IMR-90 (cell line): Measurements from ENCODE around the gene COL5A1.

Experiments
- BHLHE40 ChIP-seq: fragments of 150-350 bp; IDR thresholded peaks from 2 replicates; pipeline ENCODE4 v1.6.1; 2016; ENCODE audit warnings: mild to moderate bottlenecking, low read depth, low read length
- CEBPB ChIP-seq: IDR thresholded peaks from 2 replicates; pipeline ENCODE4 v1.6.1; 2012; ENCODE audit warnings: low read depth, low read length, improper control_type of control experiment
- MAFK ChIP-seq: IDR thresholded peaks from 2 replicates; pipeline ENCODE4 v1.6.1; 2012; ENCODE audit warnings: low read depth, low read length, improper control_type of control experiment
- MXI1 ChIP-seq: IDR thresholded peaks from 2 replicates; pipeline ENCODE4 v1.6.1; 2012; ENCODE audit warnings: low read depth, mild to moderate bottlenecking, low read length, moderate library complexity, borderline replicate concordance
- NFE2L2 ChIP-seq: fragments of 150-350 bp; IDR thresholded peaks from 2 replicates; pipeline ENCODE4 v1.6.1; 2016; ENCODE audit warnings: low read depth, mild to moderate bottlenecking, low read length
- POLR2A ChIP-seq: IDR thresholded peaks from 2 replicates; pipeline ENCODE4 v1.6.1; 2012; ENCODE audit warnings: mild to moderate bottlenecking, low read depth, low read length
- RAD21 ChIP-seq: IDR thresholded peaks from 2 replicates; pipeline ENCODE4 v1.6.1; 2012; ENCODE audit warnings: low read length, improper control_type of control experiment
- RFX5 ChIP-seq: IDR thresholded peaks from 2 replicates; pipeline ENCODE4 v1.8.0; 2012; ENCODE audit warnings: low read depth, mild to moderate bottlenecking, low read length, moderate library complexity
- TF ChIP-seq, protein P1 (sequence below): conservative IDR thresholded peaks from 2 replicates; pipeline ENCODE4 v1.5.1; 2012; ENCODE audit warnings: mild to moderate bottlenecking, low read depth, low read length, improper control_type of control experiment

DNA sequence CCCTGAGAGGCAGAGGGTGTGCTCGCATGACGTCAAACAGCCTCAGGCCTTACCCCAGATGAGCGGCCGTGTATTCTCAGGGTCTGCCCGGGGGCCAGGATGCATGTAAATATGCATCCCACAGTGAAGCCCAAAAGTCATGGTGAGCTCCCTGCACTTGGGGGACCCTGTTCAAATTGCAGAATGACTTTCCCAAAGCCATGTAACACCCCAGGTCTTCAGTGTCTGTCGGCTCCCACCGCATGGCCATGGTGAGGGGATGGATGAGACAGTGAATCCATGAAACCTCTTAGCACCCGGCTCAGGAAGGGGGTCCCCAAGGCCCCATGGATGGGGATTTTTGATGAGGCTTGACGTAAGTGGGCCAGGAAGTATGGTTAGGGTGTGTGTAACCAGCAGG is 9.3 kb upstream of the COL5A1 start:
- TF ChIP-seq, protein P1, sequence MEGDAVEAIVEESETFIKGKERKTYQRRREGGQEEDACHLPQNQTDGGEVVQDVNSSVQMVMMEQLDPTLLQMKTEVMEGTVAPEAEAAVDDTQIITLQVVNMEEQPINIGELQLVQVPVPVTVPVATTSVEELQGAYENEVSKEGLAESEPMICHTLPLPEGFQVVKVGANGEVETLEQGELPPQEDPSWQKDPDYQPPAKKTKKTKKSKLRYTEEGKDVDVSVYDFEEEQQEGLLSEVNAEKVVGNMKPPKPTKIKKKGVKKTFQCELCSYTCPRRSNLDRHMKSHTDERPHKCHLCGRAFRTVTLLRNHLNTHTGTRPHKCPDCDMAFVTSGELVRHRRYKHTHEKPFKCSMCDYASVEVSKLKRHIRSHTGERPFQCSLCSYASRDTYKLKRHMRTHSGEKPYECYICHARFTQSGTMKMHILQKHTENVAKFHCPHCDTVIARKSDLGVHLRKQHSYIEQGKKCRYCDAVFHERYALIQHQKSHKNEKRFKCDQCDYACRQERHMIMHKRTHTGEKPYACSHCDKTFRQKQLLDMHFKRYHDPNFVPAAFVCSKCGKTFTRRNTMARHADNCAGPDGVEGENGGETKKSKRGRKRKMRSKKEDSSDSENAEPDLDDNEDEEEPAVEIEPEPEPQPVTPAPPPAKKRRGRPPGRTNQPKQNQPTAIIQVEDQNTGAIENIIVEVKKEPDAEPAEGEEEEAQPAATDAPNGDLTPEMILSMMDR = no peak
- TF ChIP-seq MXI1 = no peak
- TF ChIP-seq BHLHE40 = no peak
- TF ChIP-seq RAD21 = no peak
- TF ChIP-seq CEBPB = no peak
- no peak for TF ChIP-seq POLR2A
- no peak for TF ChIP-seq MAFK
- TF ChIP-seq NFE2L2 = no peak
- no peak for TF ChIP-seq RFX5
